Fibroblast of mammary gland (primary cell): ENCODE results near the gene CAPN2.

Source experiments
- DNase-seq: peaks from one replicate; pipeline ENCODE4 v3.0.0-alpha.2; 2010; ENCODE audit warnings: low read depth
- H3K4me3 ChIP-seq: 2 replicates; pipeline ENCODE4 v1.5.1; 2011; ENCODE audit warnings: low read depth, mild to moderate bottlenecking, low read length, moderate library complexity; ENCODE audit not compliant: control insufficient read depth
- CTCF ChIP-seq: conservative IDR thresholded peaks from 2 replicates; pipeline ENCODE4 v1.5.1; 2011; ENCODE audit warnings: low read depth, low read length, inconsistent platforms; ENCODE audit not compliant: control insufficient read depth, insufficient read depth

CAPN2 gene

GRCh38 chr1:223776826-223777454, 64.6 kb downstream of the CAPN2 start:
- TF ChIP-seq CTCF = no peak
- no peak for DNase-seq

GRCh38 chr1:223780318-223780717, 68.0 kb downstream of the CAPN2 start:
- TF ChIP-seq CTCF = no peak
- no peak overlapping the region for H3K4me3 ChIP-seq
- no peak for DNase-seq

More at GRCh38 chr1:223776826-223777454, 64.6 kb downstream of the CAPN2 start:
- no peak overlapping the region for H3K4me3 ChIP-seq

- TF ChIP-seq CTCF = no peak
- DNase-seq = no peak
- H3K4me3 ChIP-seq = no peak overlapping the region
Observed at GRCh38 chr1:223780949-223781348, 68.6 kb downstream of the CAPN2 start.

- no peak overlapping the region for H3K4me3 ChIP-seq
- no peak for DNase-seq
- no peak for TF ChIP-seq CTCF
Observed at GRCh38 chr1:223783676-223784075, 71.3 kb downstream of the CAPN2 start.

- no peak for DNase-seq
- TF ChIP-seq CTCF = no peak
- no peak overlapping the region for H3K4me3 ChIP-seq
Observed at GRCh38 chr1:223784541-223784940, 72.2 kb downstream of the CAPN2 start.

GRCh38 chr1:223785808-223786207, 73.5 kb downstream of the CAPN2 start:
- DNase-seq = no peak
- H3K4me3 ChIP-seq = no peak overlapping the region
- no peak for TF ChIP-seq CTCF
